Stimulated activated CD4-positive, alpha-beta T cell treated with anti-CD3 and anti-CD28 coated beads, Interleukin-1b, Interleukin-23, amount 100 ng/mL, for 48 hours (primary cell): ENCODE data around the gene TPCN2.
A peak's percentile ranks its signal among the peaks of the same experiment; 100 is the strongest.

Experiments
- DNase-seq: peaks from one replicate; pipeline ENCODE4 v3.0.0-alpha.2; 2020

Gene TPCN2

GRCh38 chr11:69039501-69039900 is 9.2 kb upstream of the TPCN2 start:
- no peak for DNase-seq

- no peak for DNase-seq
Measured at GRCh38 chr11:69040051-69040450, 8.7 kb upstream of the TPCN2 start.

- DNase-seq = peak; percentile 51
Measured at GRCh38 chr11:69040581-69041260, 8.0 kb upstream of the TPCN2 start.

GRCh38 chr11:69041516-69041915 is 7.2 kb upstream of the TPCN2 start:
- no peak for DNase-seq

GRCh38 chr11:69044111-69045013 is 4.4 kb upstream of the TPCN2 start:
- DNase-seq = no peak

- DNase-seq = no peak
Measured at GRCh38 chr11:69048031-69048693, 570 bp upstream of the TPCN2 start.

- peak; percentile 16 for DNase-seq
Measured at GRCh38 chr11:69049490-69049867, 747 bp downstream of the TPCN2 start.

GRCh38 chr11:69050592-69051380 is 2.1 kb downstream of the TPCN2 start:
- DNase-seq = no peak

- DNase-seq = no peak
Measured at GRCh38 chr11:69051381-69052342, 2.9 kb downstream of the TPCN2 start.

- DNase-seq = no peak
Measured at GRCh38 chr11:69052343-69053168, 3.8 kb downstream of the TPCN2 start.

GRCh38 chr11:69053169-69053477 is 4.4 kb downstream of the TPCN2 start:
- no peak for DNase-seq

GRCh38 chr11:69053546-69054396 is 5.0 kb downstream of the TPCN2 start:
- DNase-seq = no peak

GRCh38 chr11:69054397-69055211 is 5.9 kb downstream of the TPCN2 start:
- no peak for DNase-seq

GRCh38 chr11:69055212-69055586 is 6.5 kb downstream of the TPCN2 start:
- DNase-seq = no peak

GRCh38 chr11:69055598-69056516 is 7.1 kb downstream of the TPCN2 start:
- no peak for DNase-seq

- DNase-seq = no peak
Measured at GRCh38 chr11:69057236-69057635, 8.5 kb downstream of the TPCN2 start.

- DNase-seq = no peak
Measured at GRCh38 chr11:69057801-69058200, 9.1 kb downstream of the TPCN2 start.
